ENCODE measurements around the gene COL4A2.

DNA sequence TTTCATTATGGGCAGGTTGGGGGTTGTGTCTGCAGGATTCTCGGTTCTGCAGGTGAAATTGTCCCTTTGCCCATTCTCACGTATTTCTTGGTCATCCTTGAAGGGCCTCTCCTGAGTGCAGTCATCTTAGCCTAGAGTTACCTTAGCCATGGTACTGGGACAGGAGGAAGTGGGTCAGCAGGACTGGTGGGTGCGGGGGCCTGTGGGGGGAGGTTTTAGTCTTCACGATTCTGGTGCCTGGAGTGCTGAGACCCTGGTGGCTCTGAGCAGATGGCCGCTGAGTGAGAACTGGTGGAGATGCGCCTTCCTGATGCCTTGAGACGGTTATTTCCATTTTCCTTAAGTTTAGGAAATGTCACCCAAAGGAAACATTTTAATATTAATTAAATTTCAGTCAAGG is 11.8 kb downstream of the COL4A2 start:
- TF ChIP-seq, protein P1, sequence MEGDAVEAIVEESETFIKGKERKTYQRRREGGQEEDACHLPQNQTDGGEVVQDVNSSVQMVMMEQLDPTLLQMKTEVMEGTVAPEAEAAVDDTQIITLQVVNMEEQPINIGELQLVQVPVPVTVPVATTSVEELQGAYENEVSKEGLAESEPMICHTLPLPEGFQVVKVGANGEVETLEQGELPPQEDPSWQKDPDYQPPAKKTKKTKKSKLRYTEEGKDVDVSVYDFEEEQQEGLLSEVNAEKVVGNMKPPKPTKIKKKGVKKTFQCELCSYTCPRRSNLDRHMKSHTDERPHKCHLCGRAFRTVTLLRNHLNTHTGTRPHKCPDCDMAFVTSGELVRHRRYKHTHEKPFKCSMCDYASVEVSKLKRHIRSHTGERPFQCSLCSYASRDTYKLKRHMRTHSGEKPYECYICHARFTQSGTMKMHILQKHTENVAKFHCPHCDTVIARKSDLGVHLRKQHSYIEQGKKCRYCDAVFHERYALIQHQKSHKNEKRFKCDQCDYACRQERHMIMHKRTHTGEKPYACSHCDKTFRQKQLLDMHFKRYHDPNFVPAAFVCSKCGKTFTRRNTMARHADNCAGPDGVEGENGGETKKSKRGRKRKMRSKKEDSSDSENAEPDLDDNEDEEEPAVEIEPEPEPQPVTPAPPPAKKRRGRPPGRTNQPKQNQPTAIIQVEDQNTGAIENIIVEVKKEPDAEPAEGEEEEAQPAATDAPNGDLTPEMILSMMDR (IDR thresholded peaks at IDR 0.05): no peak
- TF ChIP-seq POLR2A (IDR thresholded peaks at IDR 0.05): no peak
